CD4-positive, alpha-beta T cell treated with Interleukin-15 for 1 hour (primary cell): ENCODE measurements around the gene GREB1L.

Experiments
- DNase-seq: peaks from one replicate; pipeline ENCODE4 v3.0.0-alpha.2; 2020

GREB1L gene

DNA sequence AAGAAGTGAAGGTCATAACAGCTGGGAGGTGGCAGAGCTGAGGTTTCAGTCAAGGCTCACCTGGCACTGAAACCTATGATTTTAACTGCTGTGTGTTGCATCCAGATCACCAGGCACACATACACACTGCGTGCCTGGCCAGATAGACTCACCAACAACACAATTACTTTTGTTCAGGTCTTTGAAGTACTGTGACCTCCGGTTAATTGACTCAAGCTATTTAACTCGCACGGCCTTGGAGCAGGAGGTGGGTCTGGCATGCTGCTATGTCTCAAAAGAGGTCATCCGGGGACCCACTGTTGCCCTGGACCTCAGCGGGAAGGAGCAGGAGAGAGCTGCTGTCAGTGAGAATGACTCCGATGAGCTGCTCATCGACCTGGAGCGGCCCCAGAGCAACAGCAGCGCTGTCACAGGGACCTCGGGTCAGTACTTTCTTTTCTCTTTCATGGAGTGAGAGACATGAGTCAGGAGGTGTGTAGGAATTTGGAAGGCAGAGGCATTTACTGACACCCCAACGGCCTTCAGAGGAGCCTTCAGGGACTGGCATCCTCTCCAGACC lies 254.3 kb downstream of the GREB1L start:
- no peak for DNase-seq

DNA sequence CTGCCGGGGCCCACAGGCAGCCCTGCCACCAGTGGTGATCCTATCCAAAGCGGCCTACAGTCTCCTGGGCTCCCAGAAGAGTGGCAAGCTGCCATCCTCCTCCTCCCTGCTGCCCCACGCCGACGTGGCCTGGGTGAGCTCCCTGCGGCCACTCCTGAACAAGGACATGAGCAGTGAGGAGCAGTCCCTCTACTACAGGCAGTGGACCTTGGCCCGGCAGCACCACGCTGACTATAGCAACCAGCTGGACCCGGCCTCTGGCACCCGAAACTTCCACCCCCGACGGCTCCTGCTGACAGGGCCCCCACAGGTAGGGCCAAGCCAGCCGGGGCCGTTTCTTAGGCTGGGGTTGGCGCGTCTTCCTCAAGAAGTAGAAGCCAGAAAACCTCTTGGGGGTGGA lies 258.0 kb downstream of the GREB1L start:
- DNase-seq, result no peak

DNA sequence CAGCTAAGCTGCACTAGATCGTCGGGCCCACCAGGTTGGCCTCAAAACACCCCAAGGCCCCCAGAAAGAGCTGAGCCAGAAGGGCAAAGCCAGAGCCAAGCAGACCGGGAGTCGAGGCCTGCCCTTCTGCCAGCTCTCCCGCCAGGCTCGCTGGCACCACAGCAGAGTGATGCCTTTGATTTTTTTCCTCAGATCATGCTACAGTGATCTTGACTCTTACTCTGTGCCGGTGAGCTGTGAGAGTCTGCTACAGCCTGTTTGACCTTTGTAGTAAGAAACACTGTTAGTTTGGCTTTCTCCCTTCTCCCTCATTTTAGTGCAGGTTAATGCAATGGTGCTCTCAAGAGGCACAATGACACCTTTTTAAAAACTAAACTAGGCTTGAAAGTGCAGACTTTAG lies 260.6 kb downstream of the GREB1L start:
- no peak for DNase-seq

DNA sequence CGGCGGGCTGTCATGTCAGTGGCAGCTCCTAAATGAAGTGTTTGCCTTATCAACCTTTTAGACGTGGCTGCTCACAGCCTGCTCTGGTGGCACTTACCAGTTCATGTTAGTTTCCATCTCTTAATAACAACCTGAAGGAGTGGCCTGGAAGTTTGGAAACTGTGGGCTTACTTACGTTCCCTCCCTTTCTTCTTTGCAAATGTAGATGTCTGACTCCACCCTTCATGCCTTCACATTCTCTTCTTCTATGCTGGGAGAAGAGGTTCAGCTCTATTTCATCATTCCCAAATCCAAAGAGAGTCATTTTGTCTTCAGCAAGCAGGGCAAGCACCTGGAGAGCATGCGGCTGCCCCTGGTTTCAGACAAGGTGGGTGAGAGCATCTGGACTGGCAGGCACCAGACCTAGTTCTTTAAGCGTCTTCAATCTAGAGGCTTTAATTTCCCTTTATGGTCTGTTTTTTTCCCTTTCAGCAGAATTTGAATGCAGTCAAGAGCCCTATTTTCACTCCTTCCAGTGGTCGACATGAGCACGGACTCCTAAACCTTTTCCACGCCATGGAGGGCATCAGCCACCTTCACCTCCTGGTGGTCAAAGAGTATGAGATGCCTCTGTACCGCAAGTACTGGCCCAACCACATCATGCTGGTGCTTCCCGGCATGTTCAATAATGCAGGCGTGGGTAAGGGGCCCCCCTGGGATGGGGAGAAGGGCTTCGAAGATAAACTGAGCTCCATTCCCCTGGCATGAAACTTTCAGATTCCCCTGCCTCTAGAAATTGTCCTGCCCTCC lies 266.1 kb downstream of the GREB1L start:
- no peak for DNase-seq

DNA sequence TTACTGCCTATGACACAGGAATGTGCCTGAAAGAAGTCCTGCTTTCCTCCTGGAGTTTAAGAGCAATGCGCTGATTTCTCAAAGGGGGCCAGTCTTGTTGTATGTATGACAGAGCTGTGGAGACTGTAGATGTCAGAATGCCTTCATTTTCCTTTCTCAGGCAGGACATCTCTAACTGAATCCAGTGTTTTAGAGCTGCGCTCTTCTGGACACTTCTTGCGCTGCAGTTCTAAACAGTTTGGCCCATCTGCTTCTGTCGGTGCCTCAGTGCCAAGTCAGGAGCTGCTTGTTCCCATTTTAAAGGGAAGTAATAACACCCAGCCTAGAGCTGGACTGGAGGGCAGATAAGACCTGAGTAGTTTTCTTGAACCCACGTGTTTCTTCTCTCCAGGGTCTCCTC lies 267.0 kb downstream of the GREB1L start:
- no peak for DNase-seq

DNA sequence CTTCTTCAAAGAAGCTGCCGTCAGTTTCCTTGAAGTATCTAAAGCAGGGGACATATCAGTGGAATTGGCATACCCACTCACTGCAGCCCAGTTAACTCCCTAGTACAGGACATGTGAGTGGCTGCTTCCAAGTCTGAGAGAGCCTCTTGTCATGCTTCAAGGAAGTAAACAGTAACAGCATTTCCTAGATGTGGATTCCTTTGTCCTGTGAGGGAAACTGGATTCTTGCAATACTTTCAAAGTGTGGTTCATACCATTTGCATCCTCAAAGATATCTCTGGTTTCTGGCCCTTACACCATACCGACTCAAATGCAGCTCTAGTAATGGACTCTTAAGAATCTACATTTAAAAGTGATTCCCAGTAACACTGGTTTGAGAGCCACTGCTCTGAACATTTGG lies 271.3 kb downstream of the GREB1L start:
- DNase-seq, result no peak

DNA sequence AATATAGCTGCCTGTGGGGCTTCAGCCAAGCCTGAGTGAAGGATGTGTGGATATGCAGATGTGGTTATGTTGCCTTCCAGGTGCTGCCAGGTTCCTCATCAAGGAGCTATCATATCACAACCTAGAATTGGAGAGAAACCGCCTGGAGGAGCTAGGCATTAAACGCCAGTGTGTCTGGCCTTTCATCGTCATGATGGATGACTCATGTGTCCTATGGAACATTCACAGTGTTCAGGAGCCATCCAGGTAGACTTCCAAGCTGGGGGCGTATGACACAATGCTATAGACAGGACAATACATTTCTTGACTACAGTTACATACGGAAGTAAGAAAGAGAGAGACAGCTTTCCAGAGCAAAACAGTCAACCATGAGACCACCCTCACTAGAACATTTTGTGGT lies 271.7 kb downstream of the GREB1L start:
- DNase-seq, result no peak

DNA sequence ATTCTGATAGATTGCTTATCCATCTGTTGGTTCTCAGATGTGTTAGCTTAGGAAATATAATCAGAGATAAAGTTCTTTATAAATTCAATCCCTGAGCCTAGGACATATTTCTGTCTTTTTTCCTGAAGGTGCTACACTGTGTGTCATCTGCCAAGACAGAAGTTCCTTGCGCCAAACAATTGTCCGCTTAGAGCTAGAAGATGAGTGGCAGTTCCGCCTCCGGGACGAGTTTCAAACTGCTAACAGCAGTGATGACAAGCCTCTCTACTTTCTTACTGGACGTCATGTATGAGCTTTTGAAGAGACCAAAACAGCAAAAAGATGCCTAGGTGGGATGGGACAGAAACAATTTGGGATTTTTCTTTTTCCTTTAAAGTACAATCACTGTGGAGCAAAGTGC lies 280.5 kb downstream of the GREB1L start:
- no peak for DNase-seq

DNA sequence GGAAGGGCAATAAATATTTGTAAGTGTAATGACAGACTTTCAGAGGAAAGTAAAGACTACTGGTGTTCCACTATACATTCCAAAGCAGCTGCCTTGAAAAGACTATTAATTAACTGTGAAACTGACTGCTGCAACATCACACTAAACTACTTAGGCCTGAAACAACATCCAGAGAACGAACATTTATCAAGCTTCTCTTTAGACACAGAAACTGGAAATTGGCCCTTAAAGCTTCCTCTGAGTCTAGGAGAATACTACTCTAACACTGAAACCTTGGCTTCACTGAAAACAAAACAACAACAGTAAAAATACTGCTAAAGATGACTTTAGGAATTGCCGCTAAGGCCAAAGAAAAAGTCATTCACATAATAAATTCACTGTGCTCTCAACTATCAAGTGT lies 283.9 kb downstream of the GREB1L start:
- no peak for DNase-seq

DNA sequence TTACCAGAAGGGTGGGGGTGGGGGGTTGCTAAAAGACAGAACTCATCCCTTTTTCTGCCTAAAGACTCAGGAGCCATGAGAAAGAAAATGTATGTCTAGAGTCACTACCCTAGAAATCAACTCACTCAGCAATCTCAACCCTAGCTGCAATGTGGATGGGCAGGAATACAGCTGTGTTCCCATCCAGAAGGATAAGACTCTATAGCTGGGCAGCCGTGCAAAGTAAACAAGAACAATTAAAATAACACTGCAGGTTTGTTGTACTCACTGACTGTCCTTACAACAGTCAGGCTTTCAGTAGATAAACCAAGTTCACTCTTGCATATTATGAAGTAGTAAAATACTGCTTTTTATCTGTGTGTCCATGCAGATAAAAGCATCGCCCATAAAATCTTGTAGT lies 284.4 kb downstream of the GREB1L start:
- no peak for DNase-seq

DNA sequence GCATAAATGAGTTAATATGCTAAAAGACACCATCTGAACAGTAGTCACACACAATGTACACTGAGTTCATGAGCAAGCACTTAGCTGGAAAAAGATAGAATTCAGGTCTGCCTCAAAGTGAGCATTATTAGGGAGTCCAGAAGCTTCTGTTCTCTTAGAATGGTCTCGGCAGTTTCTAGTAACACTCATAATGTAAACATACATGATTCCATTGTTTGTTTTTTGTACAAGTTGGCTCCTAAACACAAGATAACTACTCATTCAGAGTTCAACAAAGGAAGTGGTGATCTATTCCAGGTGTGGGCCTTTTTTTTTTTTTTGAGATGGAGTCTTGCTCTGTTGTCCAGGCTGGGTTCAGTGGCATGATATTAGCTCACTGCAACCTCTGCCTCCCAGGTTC lies 292.3 kb downstream of the GREB1L start:
- DNase-seq, result no peak

DNA sequence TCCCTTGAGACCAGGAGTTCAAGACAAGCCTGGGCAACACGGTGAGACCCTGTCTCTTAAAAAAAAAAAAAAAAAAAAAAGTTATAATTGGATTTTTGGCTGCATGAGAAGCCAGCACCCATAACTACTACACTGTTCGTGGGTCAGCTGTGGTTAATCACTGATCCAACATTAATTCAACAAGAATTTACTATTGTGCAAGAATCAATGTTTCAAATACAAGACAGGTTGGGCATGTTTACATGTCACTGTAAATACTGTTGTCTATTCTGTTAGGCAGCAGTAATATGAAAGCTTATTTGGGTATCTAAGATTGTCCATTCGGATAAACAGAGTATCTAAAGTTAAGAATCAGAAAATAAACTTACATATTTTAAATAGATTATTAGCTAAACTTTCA lies 296.2 kb downstream of the GREB1L start:
- no peak for DNase-seq

DNA sequence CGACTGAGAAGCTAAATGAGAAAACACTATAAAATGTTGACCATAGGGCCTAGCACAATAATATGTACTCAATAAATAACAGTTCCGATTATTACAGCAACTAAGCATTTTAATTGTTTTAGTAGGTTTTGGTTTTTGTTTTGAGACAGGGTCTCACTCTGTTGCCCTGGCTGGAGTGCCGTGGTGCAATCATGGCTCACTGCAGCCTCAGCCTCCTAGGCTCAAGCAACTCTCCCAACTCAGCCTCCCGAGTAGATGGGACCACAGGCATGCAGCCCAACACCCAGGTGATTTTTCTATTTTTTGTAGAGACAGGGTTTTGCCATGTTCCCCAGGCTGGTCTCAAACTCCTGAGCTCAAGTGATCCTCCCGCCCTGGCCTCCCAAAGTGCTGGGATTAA lies 304.4 kb downstream of the GREB1L start:
- no peak for DNase-seq

DNA sequence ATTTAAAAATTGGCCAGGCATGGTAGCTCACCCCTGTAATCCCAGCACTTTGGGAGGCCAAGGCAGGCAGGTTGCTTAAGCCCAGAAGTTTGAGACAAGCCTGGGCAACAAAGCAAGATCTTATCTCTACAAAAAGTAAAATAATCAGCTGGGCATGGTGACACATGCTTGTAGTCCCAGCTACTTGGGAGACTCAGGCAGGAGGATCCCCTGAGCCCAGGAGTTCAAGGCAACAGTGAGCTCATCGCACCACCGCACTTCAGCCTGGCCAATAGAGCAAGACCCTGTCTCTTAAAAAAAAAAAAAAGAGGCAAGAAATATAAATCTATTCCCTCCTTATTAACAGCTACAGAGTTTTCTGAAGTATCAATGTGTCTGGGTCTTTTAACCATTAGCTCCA lies 306.6 kb downstream of the GREB1L start:
- DNase-seq, result no peak

DNA sequence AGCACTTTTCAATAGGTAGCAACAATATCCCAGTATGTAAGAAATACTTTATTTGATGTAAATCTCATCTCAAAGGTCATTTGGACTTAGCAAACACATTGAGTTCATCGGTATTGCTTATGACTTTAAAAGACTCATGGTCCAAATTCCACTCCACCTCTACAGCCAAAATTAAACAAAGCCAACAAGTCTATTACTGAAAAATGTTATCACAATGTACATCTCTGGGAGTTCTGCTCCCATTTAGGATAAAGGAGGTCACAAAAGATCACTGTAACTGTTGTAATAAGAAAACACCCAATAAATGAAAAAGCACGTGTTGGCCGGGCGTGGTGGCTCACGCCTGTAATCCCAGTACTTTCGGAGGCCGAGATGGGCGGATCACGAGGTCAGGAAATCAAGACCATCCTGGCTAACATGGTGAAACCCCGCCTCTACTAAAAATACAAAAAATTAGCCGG lies 308.5 kb downstream of the GREB1L start:
- DNase-seq, result no peak

DNA sequence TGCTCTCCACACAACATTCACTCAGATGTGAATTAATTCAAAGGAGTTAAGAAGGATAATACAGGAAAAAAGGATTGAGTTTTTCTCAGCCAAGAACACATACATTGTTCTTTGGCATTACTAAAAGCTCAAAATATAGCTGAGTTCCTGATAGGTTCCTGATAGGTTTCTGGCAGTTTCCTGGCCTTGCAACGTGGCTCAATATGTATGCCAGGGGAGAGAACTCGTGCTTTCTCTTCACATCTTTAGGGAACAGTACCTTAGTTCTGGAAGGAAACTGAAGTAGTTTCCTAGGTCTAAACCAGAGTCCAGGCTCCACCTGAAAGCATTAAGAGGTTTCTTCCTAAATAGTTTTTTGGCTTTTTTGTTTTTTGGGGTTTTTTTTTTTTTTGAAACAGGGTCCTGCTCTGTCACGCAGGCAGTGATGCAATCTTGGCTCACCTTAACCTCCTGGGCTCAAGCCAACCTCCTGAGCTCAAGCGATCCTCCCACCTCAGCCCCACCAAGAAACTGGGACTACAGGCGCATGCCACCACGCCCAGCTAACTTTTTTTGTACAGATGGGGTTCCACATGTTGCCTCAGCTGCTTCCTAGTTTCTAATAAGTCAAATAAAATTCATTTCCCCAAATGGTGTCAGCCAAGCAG lies 315.7 kb downstream of the GREB1L start:
- no peak for DNase-seq

DNA sequence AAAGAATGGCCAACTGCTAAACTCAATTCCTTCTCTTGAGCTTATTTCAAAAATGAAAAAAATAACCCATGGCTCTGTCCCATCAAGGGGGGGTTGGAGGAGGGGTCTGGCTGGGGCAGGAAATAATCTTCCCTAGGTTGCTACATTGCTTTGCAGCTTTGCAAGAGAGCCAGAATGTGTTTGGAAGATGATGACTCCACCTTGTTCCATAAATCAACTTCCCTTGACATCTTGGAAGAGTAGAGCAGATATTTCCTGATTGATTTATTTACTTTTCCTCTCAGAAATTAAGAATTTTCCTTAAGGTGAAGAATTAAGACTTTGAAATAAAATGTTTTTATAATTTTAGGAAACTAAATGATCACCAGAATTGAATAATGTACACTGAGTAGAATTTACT lies 317.2 kb downstream of the GREB1L start:
- DNase-seq, result no peak

DNA sequence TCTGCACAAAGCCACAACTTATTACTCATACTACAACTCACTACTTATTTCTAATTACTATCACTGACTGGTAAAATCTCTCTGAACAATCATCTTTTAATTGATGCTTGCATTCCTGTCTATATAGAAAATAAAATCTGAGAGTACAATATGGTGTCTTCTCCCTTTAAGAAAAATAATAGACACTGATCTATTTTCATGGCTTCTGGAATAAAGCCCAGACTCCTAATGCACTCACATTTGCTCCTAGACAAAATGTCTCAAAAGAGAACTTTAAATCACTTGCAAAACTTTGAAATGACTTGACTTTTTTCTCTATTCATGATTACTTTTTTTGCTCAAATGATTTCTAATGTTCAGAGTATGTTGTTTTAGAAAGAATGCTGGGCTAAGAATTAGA lies 329.7 kb downstream of the GREB1L start:
- DNase-seq, result no peak
